Testis (tissue), 3 donors: ENCODE results near the gene BEAN1. TPM values are rescaled to one million over a fixed set of nuclear protein-coding genes. Genes with fewer than 3 reads are reported as not detected.

ENCODE experiments used
- DNase-seq: peaks from one replicate; pipeline ENCODE4 v3.0.0-alpha.2; 2019
- H3K27ac ChIP-seq, 2 donors: fragments of 200-600 bp; sonication (generic); one replicate each; pipeline ENCODE4 v1.5.1; 2019
- H3K27me3 ChIP-seq: fragments of 200-600 bp; sonication (generic); one replicate; pipeline ENCODE4 v1.5.1; 2019
- H3K36me3 ChIP-seq: fragments of 200-600 bp; sonication (generic); one replicate; pipeline ENCODE4 v1.5.1; 2017; ENCODE audit warnings: low read depth; ENCODE audit errors: missing control alignments
- H3K4me1 ChIP-seq: fragments of 200-600 bp; sonication (generic); one replicate; pipeline ENCODE4 v1.5.1; 2019
- H3K4me3 ChIP-seq, 2 donors: fragments of 200-600 bp; sonication (generic); one replicate each; pipeline ENCODE4 v1.5.1; 2017 to 2019
- H3K9me3 ChIP-seq: fragments of 200-600 bp; sonication (generic); one replicate; pipeline ENCODE4 v1.5.1; 2017
- POLR2A ChIP-seq: fragments of 450-650 bp; IDR thresholded peaks from one replicate; pipeline ENCODE4 v1.6.1; 2017; ENCODE audit warnings: antibody characterized with exemption, mild to moderate bottlenecking, moderate library complexity
- WGBS, 2 donors: methylation state at CpG; one replicate each; pipeline ENCODE4 v1.1.5; 2018; 5-methylcytosine and 5-hydroxymethylcytosine counted together
- intact Hi-C: fragments of 100-400 bp; cut with DNase I; formaldehyde crosslinking; loops from one replicate; pipeline ENCODE4 v1.15.1; 2023; ENCODE audit warnings: low total_unique reads
- polyA plus RNA-seq: library from polyadenylated mRNA; stranded (reverse); fragments of 350-450 nt; fragmentation: Illumina TruSeq; extraction: RNeasy Lipid Tissue Mini Kit (QIAGEN cat#74804); gene quantifications from one replicate; pipeline ENCODE4 v1.2.3, GENCODE V29; 2014; ENCODE audit warnings: low read depth, low replicate concordance; ENCODE audit not compliant: insufficient read depth
- total RNA-seq, 2 donors: library from RNA; depleted of rRNA; stranded (reverse); fragments of >200 nt; gene quantifications; one replicate each; pipeline ENCODE4 v1.2.3, GENCODE V29; 2016
- TF ChIP-seq, protein P1 (sequence below), 3 experiments: fragments of 450-650 bp in 2 of 3; fragments of 200-600 bp in 1 of 3; sonication (generic) in 1 of 3; IDR thresholded peaks; one replicate each; pipeline ENCODE4 v1.5.1; 2016 to 2019; ENCODE audit warnings: antibody characterized with exemption in 3 of 3, mild to moderate bottlenecking in 2 of 3, moderate library complexity in 1 of 3

Gene BEAN1
- total and polyA plus RNA-seq, 3 donors from 2014 or later: 4.2 to 18.0 (median 6.1) TPM

DNA sequence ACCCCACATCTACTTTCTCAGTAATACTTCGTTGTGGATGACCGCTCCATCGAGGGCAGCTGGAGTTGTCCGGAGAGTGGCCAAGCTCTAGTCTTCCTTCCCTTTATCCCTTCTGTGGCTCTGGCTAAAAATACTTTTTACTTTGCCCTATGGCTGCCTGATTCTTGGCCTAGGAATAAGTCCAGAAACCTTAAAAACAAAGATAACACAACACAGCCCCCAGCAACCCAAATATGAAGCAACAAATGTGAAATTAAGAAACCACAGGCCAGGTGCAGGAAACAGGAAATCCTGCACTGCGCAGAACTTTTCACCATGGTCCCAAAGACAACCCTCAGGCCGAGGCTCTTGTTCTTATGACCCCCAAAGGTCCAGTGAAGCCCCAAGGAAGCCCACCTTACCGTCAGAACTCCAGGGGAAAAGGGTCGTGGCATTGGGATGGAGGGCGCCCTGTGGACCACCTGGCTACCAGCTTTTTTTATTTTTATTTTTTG, 96.8 kb downstream of the BEAN1 start:
- no peaks in the 10 kb centered on the region for H3K36me3 ChIP-seq
- DNase-seq: no peak
- H3K4me3 ChIP-seq: no peak overlapping the region
- H3K4me1 ChIP-seq: peaks cover 28% of the 10 kb centered on the region
- peak overlapping the region; percentile 39 to 64 for H3K27ac ChIP-seq
- intact Hi-C loops: no loop called here
- H3K9me3 ChIP-seq: no peaks in the 10 kb centered on the region
- no peaks in the 10 kb centered on the region for H3K27me3 ChIP-seq
- WGBS, 2 donors: 67 to 79% methylated on average over 9 of the region's 9 CpGs
- no peak for TF ChIP-seq POLR2A
- TF ChIP-seq, protein P1, sequence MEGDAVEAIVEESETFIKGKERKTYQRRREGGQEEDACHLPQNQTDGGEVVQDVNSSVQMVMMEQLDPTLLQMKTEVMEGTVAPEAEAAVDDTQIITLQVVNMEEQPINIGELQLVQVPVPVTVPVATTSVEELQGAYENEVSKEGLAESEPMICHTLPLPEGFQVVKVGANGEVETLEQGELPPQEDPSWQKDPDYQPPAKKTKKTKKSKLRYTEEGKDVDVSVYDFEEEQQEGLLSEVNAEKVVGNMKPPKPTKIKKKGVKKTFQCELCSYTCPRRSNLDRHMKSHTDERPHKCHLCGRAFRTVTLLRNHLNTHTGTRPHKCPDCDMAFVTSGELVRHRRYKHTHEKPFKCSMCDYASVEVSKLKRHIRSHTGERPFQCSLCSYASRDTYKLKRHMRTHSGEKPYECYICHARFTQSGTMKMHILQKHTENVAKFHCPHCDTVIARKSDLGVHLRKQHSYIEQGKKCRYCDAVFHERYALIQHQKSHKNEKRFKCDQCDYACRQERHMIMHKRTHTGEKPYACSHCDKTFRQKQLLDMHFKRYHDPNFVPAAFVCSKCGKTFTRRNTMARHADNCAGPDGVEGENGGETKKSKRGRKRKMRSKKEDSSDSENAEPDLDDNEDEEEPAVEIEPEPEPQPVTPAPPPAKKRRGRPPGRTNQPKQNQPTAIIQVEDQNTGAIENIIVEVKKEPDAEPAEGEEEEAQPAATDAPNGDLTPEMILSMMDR (IDR thresholded peaks at IDR 0.05): no peak

DNA sequence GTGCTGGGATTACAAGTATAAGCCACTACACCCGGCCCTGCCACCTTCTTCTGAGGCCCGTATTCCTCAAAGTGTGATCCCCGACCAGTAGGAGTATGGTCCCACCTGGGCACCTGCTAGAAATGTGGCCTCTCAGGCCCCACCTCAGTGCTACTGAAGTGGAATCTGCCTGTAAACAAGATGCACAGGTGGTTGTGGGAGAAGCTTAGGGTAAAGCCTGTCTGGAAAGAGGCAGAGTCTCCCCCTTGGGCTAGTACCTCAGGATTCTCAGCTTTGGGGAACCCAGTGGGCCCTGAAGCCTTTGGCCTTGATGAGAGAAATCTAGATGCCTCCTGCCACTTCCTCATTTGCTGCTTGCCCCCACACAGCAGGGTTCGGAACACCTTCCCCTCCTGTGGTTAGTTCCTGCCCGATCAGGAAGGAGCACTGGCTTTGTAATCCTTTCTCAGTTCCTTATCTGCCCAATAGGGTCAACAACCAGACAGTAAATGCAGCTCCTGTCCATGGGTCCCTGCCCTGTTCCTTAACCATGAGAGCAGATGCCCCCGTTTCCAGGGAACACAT, 97.6 kb downstream of the BEAN1 start:
- Histone ChIP-seq H3K27ac (peak overlapping the region in 1 of 2 donors; percentile 64), H3K27me3 (no peaks in the 10 kb centered on the region), H3K4me3 (no peak overlapping the region), H3K9me3 (no peaks in the 10 kb centered on the region), H3K4me1 (peaks cover 28% of the 10 kb centered on the region), H3K36me3 (no peaks in the 10 kb centered on the region)
- intact Hi-C loops: no loop called here
- WGBS, 2 donors: 83 to 89% methylated on average over 6 of the region's 6 CpGs
- DNase-seq: no peak
- TF ChIP-seq POLR2A: no peak
- TF ChIP-seq, protein P1 (IDR thresholded peaks at IDR 0.05): peak in 1 of 3 experiments; percentile 11

DNA sequence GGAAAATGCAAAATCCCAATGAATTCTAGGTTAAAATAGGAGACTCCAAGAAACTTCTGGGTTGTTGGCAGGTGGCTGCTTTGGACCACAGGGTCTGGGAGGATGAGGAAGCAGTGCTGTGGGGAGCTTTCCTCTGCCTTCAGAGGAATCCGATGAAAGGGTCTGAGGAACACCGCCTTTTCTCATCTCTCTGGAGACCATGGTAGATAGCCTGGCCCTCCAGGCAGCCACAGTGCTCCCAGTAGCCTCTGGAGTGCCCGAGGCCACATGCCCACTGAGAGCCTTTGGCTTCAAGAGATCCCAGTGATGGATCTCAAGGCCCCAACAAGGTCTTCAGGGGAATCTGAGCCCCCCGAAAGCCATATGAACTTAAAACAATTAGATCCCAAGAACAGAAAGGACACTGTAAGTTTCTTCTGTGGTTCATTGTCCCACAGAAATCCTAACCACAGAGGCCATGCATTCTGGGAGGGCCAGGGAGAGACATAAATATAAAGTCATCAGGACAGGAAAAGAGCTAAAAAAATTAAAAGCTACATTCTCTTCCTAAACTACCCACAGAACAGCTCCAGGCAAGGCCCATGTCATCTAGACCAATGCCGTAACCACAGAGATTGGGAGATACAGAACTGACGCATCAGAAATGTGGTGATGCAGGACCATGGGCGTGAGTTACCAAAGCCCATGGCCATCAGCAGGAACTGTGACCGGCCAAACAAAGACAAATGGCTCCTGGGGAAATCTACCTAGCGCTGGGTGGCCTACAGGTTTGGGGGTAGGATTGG, 98.5 kb downstream of the BEAN1 start:
- no peaks in the 10 kb centered on the region for H3K9me3 ChIP-seq
- H3K4me1 ChIP-seq: peaks cover 28% of the 10 kb centered on the region
- H3K27ac ChIP-seq: no peak overlapping the region
- no peak overlapping the region for H3K4me3 ChIP-seq
- 87 to 89% methylated on average over 7 to 9 of the region's 9 CpGs for WGBS, 2 donors
- no peaks in the 10 kb centered on the region for H3K27me3 ChIP-seq
- DNase-seq: no peak
- TF ChIP-seq, protein P1 (IDR thresholded peaks at IDR 0.05): no peak
- TF ChIP-seq POLR2A: no peak
- H3K36me3 ChIP-seq: no peaks in the 10 kb centered on the region
- intact Hi-C loops: no loop called here

DNA sequence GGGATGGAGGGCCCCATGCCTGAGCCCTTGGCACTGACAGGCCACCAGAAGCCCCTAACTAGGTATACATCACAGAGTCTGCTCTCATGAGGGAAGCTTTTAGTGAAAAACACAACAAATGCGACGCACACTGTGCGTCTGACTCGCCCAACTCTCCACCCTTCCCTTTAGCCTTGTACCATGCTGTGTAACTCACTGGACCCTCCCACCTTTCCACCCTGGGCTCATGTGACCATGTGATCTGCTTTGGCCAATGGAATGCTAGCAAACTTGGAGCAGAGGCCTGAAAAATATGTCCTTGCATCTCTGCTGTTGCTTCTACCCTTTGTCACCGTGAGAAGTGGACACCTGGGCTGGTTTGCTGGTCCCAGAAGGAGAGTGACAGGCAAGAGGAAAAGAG, 101.2 kb downstream of the BEAN1 start:
- Histone ChIP-seq H3K4me3 (no peak overlapping the region), H3K4me1 (peaks cover 8% of the 10 kb centered on the region), H3K36me3 (no peaks in the 10 kb centered on the region), H3K27ac (no peak overlapping the region), H3K27me3 (no peaks in the 10 kb centered on the region), H3K9me3 (no peaks in the 10 kb centered on the region)
- no peak for TF ChIP-seq POLR2A
- TF ChIP-seq, protein P1 (IDR thresholded peaks at IDR 0.05): no peak
- no peak for DNase-seq
- 97 to 98% methylated on average over 5 of the region's 5 CpGs for WGBS, 2 donors
- intact Hi-C loops: no loop called here
